Measurements from ENCODE around the gene MFNG. TPM values are rescaled to one million over a fixed set of nuclear protein-coding genes. Genes with fewer than 3 reads are reported as not detected.
"Not testable (repeated sequence)": the region's sequence is repeated elsewhere in the genome, so short reads cannot be mapped to it uniquely, and the experiment has no call there.

MFNG gene
- total RNA-seq, 2 donors from 2014 or later = 170 to 245 TPM

- Mint-ChIP-seq H3K4me3 (peak overlapping the region; percentile 6), H3K27me3 (no peaks in the 10 kb centered on the region), H3K9me3 (no peaks in the 10 kb centered on the region), H3K27ac (peak overlapping the region; percentile 61), H3K36me3 (ENCODE audit: low read depth) (peaks cover 96% of the 10 kb centered on the region), H3K4me1 (peaks cover 26% of the 10 kb centered on the region)
- ATAC-seq (replicated peaks) = no peak
Observed at GRCh38 chr22:37480387-37481346, 5.5 kb downstream of the MFNG start.

- H3K9me3 Mint-ChIP-seq = no peaks in the 10 kb centered on the region
- no peak overlapping the region for H3K27ac Mint-ChIP-seq
- peaks cover 94% of the 10 kb centered on the region for H3K36me3 Mint-ChIP-seq (ENCODE audit: low read depth)
- no peak overlapping the region for H3K4me3 Mint-ChIP-seq
- H3K27me3 Mint-ChIP-seq = no peaks in the 10 kb centered on the region
- peaks cover 26% of the 10 kb centered on the region for H3K4me1 Mint-ChIP-seq
- no peak for ATAC-seq (replicated peaks)
Observed at GRCh38 chr22:37479196-37479595, 7.0 kb downstream of the MFNG start.

- H3K4me1 Mint-ChIP-seq = peaks cover 9% of the 10 kb centered on the region
- no peak overlapping the region for H3K4me3 Mint-ChIP-seq
- peaks cover 96% of the 10 kb centered on the region for H3K36me3 Mint-ChIP-seq (ENCODE audit: low read depth)
- ATAC-seq (replicated peaks) = no peak
- no peaks in the 10 kb centered on the region for H3K27me3 Mint-ChIP-seq
- H3K27ac Mint-ChIP-seq = peak overlapping the region; percentile 34
- no peaks in the 10 kb centered on the region for H3K9me3 Mint-ChIP-seq
Observed at GRCh38 chr22:37476389-37477329, 9.5 kb downstream of the MFNG start.

GRCh38 chr22:37474447-37475090 is 11.6 kb downstream of the MFNG start:
- Mint-ChIP-seq H3K4me3 (no peak overlapping the region), H3K4me1 (peaks cover 4% of the 10 kb centered on the region), H3K27me3 (no peaks in the 10 kb centered on the region), H3K27ac (no peak overlapping the region), H3K9me3 (no peaks in the 10 kb centered on the region), H3K36me3 (ENCODE audit: low read depth) (peaks cover 98% of the 10 kb centered on the region)
- no peak for ATAC-seq (replicated peaks)

GRCh38 chr22:37473437-37473946 is 12.7 kb downstream of the MFNG start:
- H3K9me3 Mint-ChIP-seq = no peaks in the 10 kb centered on the region
- H3K4me1 Mint-ChIP-seq = peaks cover 4% of the 10 kb centered on the region
- peaks cover 98% of the 10 kb centered on the region for H3K36me3 Mint-ChIP-seq (ENCODE audit: low read depth)
- no peaks in the 10 kb centered on the region for H3K27me3 Mint-ChIP-seq
- H3K4me3 Mint-ChIP-seq = no peak overlapping the region
- peak overlapping the region; percentile 66 for H3K27ac Mint-ChIP-seq
- no peak for ATAC-seq (replicated peaks)

GRCh38 chr22:37472418-37473006 is 13.7 kb downstream of the MFNG start:
- H3K4me3 Mint-ChIP-seq = no peak overlapping the region
- peaks cover 97% of the 10 kb centered on the region for H3K36me3 Mint-ChIP-seq (ENCODE audit: low read depth)
- H3K4me1 Mint-ChIP-seq = peaks cover 4% of the 10 kb centered on the region
- ATAC-seq (replicated peaks) = no peak
- no peaks in the 10 kb centered on the region for H3K9me3 Mint-ChIP-seq
- H3K27ac Mint-ChIP-seq = peak overlapping the region; percentile 20
- no peaks in the 10 kb centered on the region for H3K27me3 Mint-ChIP-seq

- Mint-ChIP-seq H3K4me3 (no peak overlapping the region), H3K9me3 (no peaks in the 10 kb centered on the region), H3K27ac (no peak overlapping the region), H3K36me3 (ENCODE audit: low read depth) (peaks cover 97% of the 10 kb centered on the region), H3K4me1 (peaks cover 4% of the 10 kb centered on the region), H3K27me3 (no peaks in the 10 kb centered on the region)
- ATAC-seq (replicated peaks) = no peak
Observed at GRCh38 chr22:37471727-37472417, 14.3 kb downstream of the MFNG start.

GRCh38 chr22:37470087-37470445 is 16.1 kb downstream of the MFNG start:
- no peak for ATAC-seq (replicated peaks)
- no peaks in the 10 kb centered on the region for H3K9me3 Mint-ChIP-seq
- peaks cover 12% of the 10 kb centered on the region for H3K4me1 Mint-ChIP-seq
- H3K27ac Mint-ChIP-seq = peak overlapping the region; percentile 58
- no peaks in the 10 kb centered on the region for H3K27me3 Mint-ChIP-seq
- H3K36me3 Mint-ChIP-seq (ENCODE audit: low read depth) = peaks cover 99% of the 10 kb centered on the region
- H3K4me3 Mint-ChIP-seq = no peak overlapping the region

- H3K9me3 Mint-ChIP-seq = no peaks in the 10 kb centered on the region
- peaks cover 13% of the 10 kb centered on the region for H3K4me1 Mint-ChIP-seq
- no peaks in the 10 kb centered on the region for H3K27me3 Mint-ChIP-seq
- ATAC-seq (replicated peaks) = no peak
- H3K36me3 Mint-ChIP-seq (ENCODE audit: low read depth) = peaks cover 98% of the 10 kb centered on the region
- no peak overlapping the region for H3K4me3 Mint-ChIP-seq
- H3K27ac Mint-ChIP-seq = peak overlapping the region; percentile 58
Observed at GRCh38 chr22:37469416-37470086, 16.6 kb downstream of the MFNG start.

GRCh38 chr22:37468201-37468695 is 17.9 kb downstream of the MFNG start:
- Mint-ChIP-seq H3K4me1 (peaks cover 13% of the 10 kb centered on the region), H3K36me3 (ENCODE audit: low read depth) (peaks cover 92% of the 10 kb centered on the region), H3K27ac (peak overlapping the region; percentile 70)
- not testable (repeated sequence) for ATAC-seq (replicated peaks); H3K4me3 Mint-ChIP-seq; H3K27me3 Mint-ChIP-seq; H3K9me3 Mint-ChIP-seq

- no peak for ATAC-seq (replicated peaks)
- Mint-ChIP-seq H3K27ac (peak overlapping the region; percentile 70), H3K9me3 (no peaks in the 10 kb centered on the region), H3K4me1 (peaks cover 13% of the 10 kb centered on the region), H3K27me3 (no peaks in the 10 kb centered on the region), H3K4me3 (no peak overlapping the region), H3K36me3 (ENCODE audit: low read depth) (peaks cover 87% of the 10 kb centered on the region)
Observed at GRCh38 chr22:37467391-37467955, 18.7 kb downstream of the MFNG start.

GRCh38 chr22:37464181-37464580 is 22.0 kb downstream of the MFNG start:
- Mint-ChIP-seq H3K27ac (peak overlapping the region; percentile 43), H3K27me3 (no peaks in the 10 kb centered on the region), H3K4me1 (peaks cover 8% of the 10 kb centered on the region)

More at GRCh38 chr22:37464181-37464580, 22.0 kb downstream of the MFNG start:
- Mint-ChIP-seq H3K36me3 (ENCODE audit: low read depth) (peaks cover 72% of the 10 kb centered on the region), H3K9me3 (no peaks in the 10 kb centered on the region), H3K4me3 (no peak overlapping the region)
- ATAC-seq (replicated peaks) = no peak
